Measurements from ENCODE around the gene RANBP9.

Gene RANBP9

DNA sequence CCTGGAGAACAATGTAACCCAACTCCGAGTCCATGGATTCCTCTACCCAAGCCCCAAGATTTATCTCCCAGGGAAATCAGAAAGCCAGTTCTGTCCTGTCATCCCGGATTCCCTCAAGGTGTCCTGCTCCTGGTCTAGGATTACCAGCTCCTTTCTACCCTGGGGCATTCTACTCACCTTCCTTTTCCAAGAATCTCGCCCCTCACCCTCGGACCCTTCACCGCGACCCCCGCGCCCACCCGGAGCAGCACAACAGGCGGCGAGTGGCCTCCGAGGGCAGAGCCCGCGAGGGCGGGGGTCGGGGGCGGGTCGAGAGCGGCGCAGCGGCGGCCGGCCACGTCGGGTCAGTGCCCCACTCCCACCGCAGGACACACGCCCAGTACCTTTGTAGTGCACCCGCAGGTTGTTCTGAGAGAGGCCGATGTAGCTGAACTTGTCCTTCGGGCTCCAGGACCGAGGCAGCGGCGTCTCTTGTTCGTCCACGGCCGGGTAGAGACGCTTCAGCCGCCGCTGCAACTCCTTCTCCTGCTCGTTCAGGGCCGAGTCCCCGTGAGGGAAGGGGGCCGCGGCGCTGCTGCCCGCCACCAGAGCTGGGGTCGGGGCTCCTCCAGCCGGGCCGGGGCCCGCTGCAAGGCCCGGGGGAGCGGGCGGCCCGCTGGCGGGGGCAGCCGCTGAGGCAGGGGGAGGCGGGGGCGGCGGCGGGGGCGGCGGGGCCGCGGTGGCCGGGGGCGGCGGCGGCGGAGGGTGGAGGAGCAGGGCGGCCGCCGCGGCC, 897 bp downstream of the RANBP9 start:
- peak; percentile 70 for DNase-seq (ENCODE audit: low spot score)

DNA sequence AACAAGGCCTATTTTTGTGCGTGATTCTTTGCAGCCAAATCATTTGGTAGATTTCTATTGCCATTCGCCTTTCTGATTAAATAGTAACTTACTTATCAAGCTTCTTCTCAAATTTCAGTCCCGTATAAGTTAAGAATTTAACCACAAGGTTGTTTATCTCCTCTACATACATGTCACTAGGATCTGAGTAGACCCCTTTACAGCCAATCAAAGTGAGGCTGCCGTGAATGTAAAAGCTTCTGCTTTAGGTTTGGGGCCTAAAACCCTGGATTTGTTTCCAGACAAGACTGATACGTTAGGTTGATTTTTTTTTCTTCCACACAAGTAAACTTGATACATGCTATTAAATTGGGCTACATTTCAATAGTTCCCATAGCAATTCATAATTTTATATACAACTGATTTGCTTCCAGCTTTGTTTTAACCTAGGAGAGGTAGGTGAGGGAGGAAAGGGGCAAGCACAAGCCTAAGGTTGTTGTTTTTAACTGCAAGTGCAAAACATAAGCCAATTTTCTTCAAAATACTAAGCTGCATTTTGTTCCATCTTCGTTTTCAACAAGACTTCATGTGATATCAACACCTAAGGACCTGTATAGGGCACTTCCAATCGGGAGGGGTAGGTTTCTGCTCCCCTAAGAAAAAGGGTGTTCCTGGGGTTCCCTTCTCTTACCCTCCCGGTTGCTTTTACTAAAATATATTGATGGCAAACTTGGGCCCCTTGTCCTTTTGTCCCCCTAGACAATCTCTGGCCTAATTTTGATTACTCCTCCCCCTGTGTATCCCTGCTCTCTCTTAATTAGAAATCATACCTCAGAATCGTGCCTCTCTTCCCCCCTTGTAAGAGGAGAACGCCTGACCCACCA, 1.7 kb downstream of the RANBP9 start:
- DNase-seq (ENCODE audit: low spot score) = no peak

DNA sequence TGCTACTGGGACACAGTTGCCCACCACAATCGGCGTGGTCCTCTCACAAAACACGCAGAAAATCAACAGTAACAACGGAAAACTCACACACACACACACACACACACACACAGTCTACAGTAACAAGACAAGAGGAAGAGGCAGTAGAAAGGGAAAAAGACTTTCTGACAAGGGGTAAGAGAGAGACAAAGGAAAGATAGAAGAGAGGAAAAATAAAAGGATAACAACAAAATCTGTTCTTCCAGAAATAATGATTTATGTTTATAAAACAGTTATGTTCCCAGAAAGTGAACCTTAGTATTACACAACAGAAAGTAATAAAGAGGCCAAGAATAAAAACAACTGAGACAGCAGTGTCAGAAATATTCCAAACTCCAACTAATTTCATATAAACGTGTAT, 2.9 kb downstream of the RANBP9 start:
- no peak for DNase-seq (ENCODE audit: low spot score)

DNA sequence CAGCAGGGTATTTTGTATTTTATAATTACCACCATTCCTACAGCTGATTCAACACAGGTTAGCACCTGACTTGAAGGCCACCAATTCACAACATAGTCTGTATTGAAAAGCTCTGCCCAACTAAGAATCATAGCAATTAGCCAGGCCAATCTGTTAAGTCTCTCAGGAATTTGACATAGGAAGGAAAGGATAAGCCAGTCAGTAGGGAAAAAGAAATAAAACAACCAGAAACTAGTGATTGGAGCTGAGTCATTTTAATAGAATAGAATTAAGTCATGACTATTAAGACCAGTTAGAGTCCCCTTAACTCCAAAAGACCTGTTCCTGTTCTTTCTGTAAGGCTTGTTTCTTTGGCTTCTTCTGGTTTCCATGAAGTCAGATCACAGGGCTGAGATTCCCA, 8.1 kb downstream of the RANBP9 start:
- DNase-seq (ENCODE audit: low spot score) = no peak

DNA sequence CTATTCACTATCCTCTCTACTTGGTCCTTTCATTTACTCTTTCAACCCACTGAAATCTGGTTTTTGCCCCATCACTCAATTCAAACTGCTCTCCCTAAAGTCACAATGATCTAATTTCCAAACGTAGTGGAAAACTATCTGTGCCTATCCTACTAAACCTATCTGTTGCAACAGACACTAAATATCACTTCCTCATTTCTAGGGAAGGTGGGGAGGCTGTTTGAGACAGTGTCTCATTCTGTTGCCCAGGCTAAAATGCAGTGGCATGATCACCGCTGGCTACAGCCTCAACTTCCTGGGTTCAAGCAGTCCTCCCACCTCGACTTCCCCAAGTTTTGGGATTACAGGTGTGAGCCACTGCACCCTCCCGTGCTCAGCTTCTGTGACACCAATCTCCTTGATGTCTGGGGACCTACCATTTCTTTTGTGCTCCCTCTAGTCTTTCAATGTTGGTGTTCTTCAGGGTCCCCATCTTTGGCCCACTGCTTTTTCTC, 8.8 kb downstream of the RANBP9 start:
- DNase-seq (ENCODE audit: low spot score) = no peak

DNA sequence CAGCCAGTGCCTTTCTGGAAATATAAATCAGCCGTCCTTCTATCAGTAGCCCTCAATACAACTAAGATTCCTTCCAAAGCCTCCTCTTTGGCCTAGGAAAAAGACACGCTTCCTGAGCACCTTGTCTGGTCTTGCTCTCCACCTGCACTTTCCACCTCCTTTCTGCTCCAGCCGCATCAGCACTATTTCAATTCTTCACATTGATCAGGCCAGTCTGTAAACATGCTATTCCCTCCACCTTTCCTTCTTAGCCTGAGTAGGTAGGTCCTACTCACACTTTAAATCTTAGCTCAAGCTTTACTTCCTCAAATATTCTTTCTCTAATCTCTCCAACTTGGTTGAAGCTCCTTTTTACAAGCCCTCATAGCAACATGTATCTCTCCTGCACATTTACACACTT, 11.4 kb downstream of the RANBP9 start:
- DNase-seq (ENCODE audit: low spot score) = no peak

DNA sequence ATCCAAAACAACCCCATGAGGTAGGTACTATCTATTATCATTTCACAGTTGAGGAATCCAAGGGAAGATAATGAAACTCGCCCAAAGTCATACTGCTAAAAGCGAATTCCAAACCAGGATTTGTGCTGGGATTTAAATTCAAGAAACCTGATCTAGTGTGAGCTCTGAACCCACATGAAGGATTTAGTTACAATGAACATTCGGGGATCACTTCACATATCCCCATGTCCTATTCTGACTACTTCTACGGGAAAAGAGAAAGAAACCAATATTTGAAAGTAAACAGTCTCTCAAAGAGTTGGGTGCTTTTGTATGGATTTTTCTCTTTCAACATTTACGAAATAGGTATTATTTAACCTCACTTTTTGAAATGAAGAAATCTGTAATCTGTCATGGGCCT, 12.9 kb downstream of the RANBP9 start:
- DNase-seq (ENCODE audit: low spot score) = no peak

DNA sequence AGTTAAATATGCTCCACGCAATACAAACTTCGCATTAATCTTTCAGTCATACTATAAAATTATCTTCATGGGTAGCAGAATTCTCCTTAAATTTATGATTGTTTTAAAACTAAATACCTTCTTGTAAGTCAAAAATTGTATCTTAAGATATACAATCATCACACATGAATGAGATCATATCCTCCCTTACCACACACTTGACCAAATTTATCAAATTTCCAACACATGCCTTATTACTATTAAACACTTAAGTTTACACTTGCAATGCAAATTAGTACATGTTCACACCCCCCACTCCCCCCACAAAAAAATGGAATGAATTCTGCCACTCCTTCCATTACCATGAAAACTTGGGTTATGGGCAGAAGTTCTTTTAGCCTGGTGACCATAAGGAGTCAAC, 13.8 kb downstream of the RANBP9 start:
- no peak for DNase-seq (ENCODE audit: low spot score)

DNA sequence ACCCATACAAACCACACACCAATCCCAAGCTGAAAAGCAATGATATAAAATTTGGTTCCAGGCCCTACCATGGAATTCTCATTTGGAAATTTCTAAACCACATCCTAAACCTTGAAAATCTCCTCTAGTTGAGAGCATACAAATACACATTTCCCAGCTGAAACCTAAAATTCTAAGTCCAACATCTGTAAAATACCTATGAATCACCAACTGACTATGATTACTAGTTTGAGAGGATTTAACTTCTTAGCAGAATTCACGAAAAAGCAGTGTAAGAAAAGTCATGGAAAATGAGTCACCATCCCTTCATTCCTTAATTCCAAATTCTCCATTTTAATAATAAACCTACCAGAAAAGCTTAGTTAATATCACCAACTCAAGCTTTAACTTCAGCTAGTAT, 15.4 kb downstream of the RANBP9 start:
- DNase-seq (ENCODE audit: low spot score) = no peak

DNA sequence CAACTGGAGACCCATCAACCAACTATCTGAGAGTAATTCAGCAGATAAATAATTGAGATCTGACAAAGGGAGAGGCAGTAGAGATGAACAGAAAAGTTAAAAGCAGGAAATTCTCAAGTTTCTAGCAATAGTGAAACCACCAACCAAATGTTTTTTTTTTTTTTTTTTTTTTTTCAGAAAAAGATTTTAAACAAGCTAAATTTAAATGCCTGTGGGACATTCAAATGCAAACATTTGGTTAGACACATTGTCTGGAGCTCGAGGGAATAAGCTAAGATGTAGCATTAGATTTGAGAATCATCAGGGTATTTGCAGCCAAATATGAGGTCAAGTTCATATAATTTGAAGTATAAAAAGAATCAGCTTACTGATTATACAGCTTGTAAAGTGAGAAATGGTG, 16.4 kb downstream of the RANBP9 start:
- DNase-seq (ENCODE audit: low spot score) = no peak

DNA sequence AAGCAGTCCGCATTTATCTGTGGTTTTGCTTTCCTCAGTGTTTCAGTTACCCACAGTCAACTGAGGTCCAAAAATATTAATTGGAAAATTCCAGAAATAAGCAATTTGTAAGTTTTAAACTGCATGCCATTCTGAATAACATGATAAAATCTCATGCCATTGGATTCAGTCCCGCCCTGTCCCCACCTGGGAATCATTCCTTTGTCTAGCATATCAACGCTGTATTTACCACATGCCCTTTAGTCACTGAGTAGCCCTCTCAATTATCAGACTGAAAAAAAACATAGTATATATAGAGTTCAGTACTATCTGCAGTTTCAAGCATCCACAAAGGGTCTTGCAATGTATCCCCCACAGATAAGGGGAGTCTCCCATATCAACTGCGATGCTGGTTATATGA, 17.1 kb downstream of the RANBP9 start:
- DNase-seq (ENCODE audit: low spot score) = no peak

DNA sequence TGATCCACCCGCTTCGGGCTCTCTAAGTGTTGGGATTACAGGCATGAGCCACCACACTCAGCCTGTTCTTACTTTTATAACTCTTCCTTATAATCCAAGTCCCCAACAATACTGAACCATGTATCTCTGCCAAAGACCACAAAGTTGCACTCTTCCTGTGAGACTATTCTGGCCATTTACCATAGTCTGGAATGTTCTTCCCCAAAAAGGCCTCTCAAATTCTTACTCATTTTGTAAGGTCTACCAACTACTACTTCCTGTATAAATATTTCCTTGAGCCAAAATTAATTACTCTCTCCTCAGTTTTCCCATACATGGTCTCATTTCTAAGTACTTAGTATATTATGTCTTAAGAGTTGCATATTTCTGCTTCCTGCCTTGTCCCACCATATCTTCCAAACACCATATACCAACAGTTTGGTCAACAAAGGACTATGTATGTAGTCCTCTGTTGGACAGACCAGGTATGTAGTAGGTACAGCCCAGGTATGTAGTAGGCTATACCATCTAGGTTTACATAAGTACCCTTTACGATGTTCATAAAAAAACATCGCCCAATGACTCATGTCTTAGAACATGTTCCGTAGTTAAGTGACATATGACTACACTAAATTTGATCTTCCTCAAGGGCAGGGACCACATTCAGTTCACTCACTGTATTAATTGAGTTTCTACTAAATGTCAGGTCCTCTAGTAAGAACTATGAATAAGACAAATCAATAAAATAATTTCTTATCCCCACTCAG, 22.0 kb downstream of the RANBP9 start:
- DNase-seq (ENCODE audit: low spot score) = no peak

DNA sequence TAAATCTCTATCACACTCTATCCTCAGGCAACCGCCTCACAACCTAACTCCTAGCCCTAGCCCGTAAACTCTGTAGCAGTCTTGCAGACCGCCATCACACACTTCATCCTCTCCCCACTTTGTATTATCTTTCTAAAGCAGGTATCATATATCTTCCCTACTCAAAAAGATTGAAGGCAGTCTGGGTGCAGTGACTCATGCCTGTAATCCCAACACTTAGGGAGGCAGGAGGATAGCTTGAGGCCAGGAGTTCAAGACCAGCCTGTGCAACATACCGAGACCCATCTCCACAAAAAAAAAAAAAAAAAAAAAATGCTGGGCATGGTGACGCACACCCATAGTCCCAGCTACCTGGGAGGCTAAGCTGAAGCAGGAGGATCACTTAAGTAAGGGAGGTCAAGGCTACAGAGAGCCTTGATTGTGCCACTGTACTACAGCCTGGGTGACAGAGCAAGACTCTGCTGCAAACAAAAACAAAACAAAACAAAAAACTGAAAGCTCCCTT, 22.9 kb downstream of the RANBP9 start:
- DNase-seq (ENCODE audit: low spot score) = no peak

DNA sequence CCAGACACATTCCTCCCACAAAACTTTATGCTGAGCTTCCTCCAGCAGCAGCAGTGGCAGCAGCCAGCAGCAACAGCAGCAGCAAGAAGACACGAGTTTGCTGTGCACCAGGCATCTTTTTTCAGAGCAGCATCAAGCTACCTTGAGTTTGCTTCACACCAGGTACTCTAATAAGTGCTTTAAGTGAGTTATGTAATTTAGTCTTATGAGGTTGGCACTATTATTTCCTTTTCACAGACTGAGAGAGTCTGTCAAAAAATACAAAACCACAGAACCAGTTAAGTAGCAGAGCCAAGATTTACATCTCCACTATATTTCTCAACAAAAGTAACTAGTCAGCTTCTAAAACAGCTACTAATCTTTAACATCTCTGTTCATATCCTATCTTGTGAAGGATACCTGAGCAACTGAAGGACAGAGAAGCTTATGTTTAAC, 23.7 kb downstream of the RANBP9 start:
- DNase-seq (ENCODE audit: low spot score) = no peak

DNA sequence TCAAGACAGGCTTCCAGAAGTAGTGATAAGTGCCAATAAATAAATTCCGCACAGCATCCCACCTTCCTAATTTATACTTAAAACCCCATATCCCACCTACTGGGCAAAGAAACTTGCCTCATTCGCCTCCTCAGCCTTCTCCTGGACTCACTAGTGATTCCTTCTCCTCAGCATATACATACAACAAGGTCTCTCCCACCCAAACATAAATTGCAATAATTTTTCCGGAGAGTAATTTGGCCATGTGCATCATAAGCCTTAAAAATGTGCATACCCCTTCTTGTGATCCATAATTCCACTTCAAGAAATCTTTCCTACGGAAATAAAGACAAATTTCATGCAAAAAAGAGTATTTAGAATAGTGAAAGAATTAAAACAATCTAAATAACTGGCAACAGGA, 26.8 kb downstream of the RANBP9 start:
- no peak for DNase-seq (ENCODE audit: low spot score)

DNA sequence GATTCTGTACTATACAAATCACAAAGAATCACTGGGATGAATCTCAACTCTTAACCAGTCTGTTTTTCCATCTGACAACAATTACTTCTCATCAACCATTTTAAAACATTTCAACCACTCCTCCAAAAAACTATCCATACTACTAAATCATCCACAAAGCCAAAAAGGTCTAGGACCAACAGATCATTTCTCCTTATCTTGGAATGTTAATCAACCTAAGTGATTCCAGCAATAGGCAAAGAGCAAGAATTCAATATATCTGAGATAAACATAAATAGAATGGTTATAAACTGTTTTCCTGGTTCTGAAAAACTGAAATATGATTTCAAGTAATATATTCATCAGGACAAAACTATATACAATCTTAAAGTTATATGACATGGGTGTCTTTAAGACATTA, 28.6 kb downstream of the RANBP9 start:
- no peak for DNase-seq (ENCODE audit: low spot score)

DNA sequence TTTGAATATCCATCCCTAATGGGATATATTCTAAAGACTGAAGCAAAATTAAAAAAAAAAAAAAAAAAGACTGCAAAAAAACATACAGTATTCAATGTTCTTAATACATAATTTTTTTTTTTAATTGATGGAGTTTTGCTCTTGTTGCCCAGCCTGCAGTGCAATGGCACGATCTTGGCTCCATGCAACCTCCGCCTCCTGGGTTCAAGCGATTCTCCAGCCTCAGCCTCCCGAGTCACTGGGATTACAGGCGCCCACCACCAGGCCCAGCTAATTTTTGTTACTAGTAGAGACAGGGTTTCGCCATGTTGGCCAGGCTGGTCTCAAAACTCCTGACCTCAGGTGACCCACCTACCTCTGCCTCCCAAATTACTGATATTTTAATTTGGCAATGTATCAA, 29.3 kb downstream of the RANBP9 start:
- no peak for DNase-seq (ENCODE audit: low spot score)

DNA sequence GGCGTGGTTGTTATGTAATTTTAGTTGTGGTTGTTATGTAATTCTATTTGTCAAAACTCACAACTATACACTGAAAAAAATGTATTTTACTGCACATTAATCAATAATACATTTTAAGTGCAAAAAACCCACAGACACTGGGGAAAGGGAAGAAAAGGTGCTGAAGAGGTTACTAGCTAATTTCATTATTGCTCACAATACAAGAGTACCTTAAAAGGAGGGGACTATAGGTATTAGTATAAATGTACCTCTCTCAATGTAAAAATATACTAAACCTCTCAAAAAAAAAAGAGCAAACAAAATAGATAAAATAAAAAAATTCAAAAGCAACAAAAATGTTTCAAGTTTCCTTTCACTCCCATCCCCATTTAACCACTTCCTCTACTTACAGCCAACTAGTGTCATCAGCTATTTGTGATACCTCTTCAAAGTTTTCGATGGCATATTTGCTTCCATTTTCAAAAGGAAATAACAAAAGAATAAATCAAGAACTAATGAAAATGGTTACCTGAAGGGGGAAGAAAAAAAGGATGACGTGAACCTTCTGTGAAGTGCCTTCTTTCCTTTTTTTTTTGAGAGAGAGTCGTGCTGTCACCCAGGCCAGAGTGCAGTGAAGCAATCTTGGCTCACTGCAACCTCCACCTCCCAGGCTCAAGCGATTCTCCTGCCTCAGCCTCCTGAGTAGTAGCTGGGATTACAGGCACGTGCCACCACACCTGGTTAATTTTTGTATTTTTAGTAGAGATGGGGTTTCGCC, 30.2 kb downstream of the RANBP9 start:
- DNase-seq (ENCODE audit: low spot score) = no peak

DNA sequence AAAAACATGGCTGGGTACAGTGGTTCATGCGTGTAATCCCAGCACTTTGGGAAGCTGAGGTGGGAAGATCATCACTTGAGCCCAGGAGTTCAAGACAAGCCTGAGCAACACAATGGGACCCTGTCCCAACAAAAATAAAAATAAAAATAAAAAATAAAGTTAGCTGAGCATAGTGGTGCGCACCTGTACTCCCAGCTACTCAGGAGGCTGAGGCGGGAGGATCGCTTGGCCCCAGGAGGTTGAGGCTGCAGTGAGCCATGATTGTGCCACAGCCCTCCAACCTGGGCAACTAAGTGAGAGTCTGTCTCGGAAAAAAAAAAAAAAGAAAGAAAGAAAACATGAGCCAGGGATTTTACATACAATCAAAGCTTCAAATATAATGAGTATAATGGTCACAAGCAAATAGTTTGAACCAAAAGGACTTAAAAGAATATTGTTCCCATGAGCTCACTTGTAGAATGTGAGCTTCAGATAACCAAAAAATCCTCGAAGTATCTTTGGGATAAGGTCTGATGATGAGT, 31.1 kb downstream of the RANBP9 start:
- DNase-seq (ENCODE audit: low spot score) = no peak

DNA sequence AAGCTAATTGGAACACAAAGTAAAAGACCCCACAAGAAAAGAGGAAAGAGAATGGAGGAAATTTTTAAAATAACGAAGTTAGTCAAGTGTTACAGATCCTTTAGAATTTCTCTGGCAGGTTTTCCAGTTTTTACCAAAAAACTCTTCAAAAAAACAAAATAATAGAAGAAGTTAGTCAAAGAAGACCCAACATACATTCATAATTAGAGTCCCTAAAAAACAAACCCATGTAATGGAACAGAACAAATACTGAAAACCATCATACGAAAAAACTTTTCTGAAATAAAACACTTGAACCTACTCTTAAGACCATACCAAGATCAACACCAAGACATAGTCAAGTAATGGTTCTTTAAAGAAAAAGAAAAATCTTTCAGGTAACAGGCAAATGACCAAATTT, 31.6 kb downstream of the RANBP9 start:
- DNase-seq (ENCODE audit: low spot score) = no peak

DNA sequence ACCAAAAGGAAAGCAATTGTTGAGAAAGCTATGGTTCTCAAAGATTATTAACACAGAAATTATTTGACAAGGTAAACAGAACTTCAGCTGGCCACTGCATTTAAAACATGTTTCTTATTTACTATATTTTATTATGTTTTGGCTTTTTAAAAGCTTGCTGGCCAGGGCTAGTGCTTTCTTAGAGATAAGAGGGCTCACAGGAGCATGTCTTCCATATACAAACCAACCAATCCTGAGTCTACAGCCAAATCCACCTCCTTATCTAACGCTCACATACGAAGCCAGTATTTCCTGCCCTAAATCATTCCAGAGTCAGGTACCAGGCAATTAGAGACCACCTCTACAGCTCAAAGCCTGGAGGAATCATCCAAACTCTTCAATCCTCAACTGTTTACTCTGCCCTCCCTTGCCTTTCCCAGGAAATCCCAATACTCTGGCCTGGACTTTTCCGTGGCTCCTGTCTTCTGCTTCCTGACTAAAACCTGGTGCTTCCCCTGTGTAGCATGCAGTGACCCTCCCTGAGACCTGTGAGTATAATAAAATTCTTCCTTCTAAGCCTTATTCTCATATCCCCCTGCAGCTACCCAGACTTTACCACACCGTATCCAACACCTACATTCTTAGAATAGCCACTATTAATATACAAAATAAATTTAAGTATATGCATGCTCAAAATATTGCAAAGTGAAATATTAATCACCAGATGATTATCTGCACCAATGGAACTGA, 33.2 kb downstream of the RANBP9 start:
- no peak for DNase-seq (ENCODE audit: low spot score)
